Neutrophil (primary cell): ENCODE measurements around the gene RINL.

Experiments used
- H3K27ac ChIP-seq: fragments of 200-600 bp; sonication (generic); 2 replicates; pipeline ENCODE4 v1.5.1; 2016; ENCODE audit warnings: mild to moderate bottlenecking, moderate library complexity
- H3K27me3 ChIP-seq: fragments of 200-600 bp; sonication (generic); 2 replicates; pipeline ENCODE4 v1.6.0; 2016; ENCODE audit warnings: mild to moderate bottlenecking
- H3K36me3 ChIP-seq: fragments of 200-600 bp; sonication (generic); 2 replicates; pipeline ENCODE4 v1.5.1; 2017
- H3K4me1 ChIP-seq, 2 experiments: fragments of 200-600 bp in 1 of 2; sonication (generic) in 1 of 2; 1 replicate in 1 of 2; 2 replicates in 1 of 2; pipeline versions ENCODE4 v1.5.1 to v1.6.1; 2013 to 2016; ENCODE audit warnings: low read depth in 1 of 2, low read length in 1 of 2, mild to moderate bottlenecking in 1 of 2, moderate library complexity in 1 of 2; ENCODE audit not compliant: control insufficient read depth in 1 of 2, insufficient read depth in 1 of 2
- H3K4me3 ChIP-seq, 2 experiments: fragments of 200-600 bp in 1 of 2; sonication (generic) in 1 of 2; 1 replicate in 1 of 2; 2 replicates in 1 of 2; pipeline ENCODE4 v1.5.1; 2013 to 2016; ENCODE audit warnings: low read depth in 1 of 2, low read length in 1 of 2, mild to moderate bottlenecking in 1 of 2, moderate library complexity in 1 of 2
- H3K9me3 ChIP-seq: fragments of 200-600 bp; sonication (generic); 2 replicates; pipeline ENCODE4 v1.5.1; 2016
- CTCF ChIP-seq: fragments of 200-600 bp; sonication (generic); IDR thresholded peaks from 2 replicates; pipeline ENCODE4 v1.5.1; 2016; ENCODE audit warnings: antibody characterized with exemption

RINL gene

GRCh38 chr19:38908911-38909310 lies 30.8 kb upstream of the RINL start:
- no peak overlapping the region for H3K27ac ChIP-seq
- peaks cover 48% of the 10 kb centered on the region for H3K36me3 ChIP-seq
- H3K27me3 ChIP-seq = peaks cover 11% of the 10 kb centered on the region
- H3K9me3 ChIP-seq = no peaks in the 10 kb centered on the region
- H3K4me3 ChIP-seq = no peak overlapping the region
- no peak for TF ChIP-seq CTCF
- H3K4me1 ChIP-seq = no peaks in the 10 kb centered on the region

GRCh38 chr19:38907670-38908069 lies 29.6 kb upstream of the RINL start:
- H3K36me3 ChIP-seq = peaks cover 53% of the 10 kb centered on the region
- no peaks in the 10 kb centered on the region for H3K9me3 ChIP-seq
- H3K4me1 ChIP-seq = no peaks in the 10 kb centered on the region
- H3K4me3 ChIP-seq = no peak overlapping the region
- H3K27ac ChIP-seq = no peak overlapping the region
- TF ChIP-seq CTCF = no peak
- peaks cover 11% of the 10 kb centered on the region for H3K27me3 ChIP-seq

GRCh38 chr19:38907227-38907626 lies 29.2 kb upstream of the RINL start:
- Histone ChIP-seq H3K27me3 (peaks cover 7% of the 10 kb centered on the region), H3K4me3 (no peak overlapping the region), H3K27ac (no peak overlapping the region), H3K4me1 (no peaks in the 10 kb centered on the region), H3K36me3 (peaks cover 53% of the 10 kb centered on the region), H3K9me3 (no peaks in the 10 kb centered on the region)
- no peak for TF ChIP-seq CTCF

- no peak overlapping the region for H3K27ac ChIP-seq
- peaks cover 3 to 7% of the 10 kb centered on the region in 2 experiments for H3K4me1 ChIP-seq
- H3K36me3 ChIP-seq = peaks cover 53% of the 10 kb centered on the region
- H3K4me3 ChIP-seq = no peak overlapping the region
- H3K9me3 ChIP-seq = no peaks in the 10 kb centered on the region
- no peak for TF ChIP-seq CTCF
- H3K27me3 ChIP-seq = no peaks in the 10 kb centered on the region
Measured at GRCh38 chr19:38905620-38906019, 27.5 kb upstream of the RINL start.

- no peak overlapping the region for H3K4me3 ChIP-seq
- no peaks in the 10 kb centered on the region for H3K9me3 ChIP-seq
- H3K36me3 ChIP-seq = peaks cover 53% of the 10 kb centered on the region
- no peak overlapping the region for H3K27ac ChIP-seq
- no peak for TF ChIP-seq CTCF
- H3K27me3 ChIP-seq = no peaks in the 10 kb centered on the region
- peaks cover 10 to 13% of the 10 kb centered on the region in 2 experiments for H3K4me1 ChIP-seq
Measured at GRCh38 chr19:38904581-38905539, 26.8 kb upstream of the RINL start.
